BJ (cell line): ENCODE measurements around the gene ANKRD7. TPM values are rescaled to one million over a fixed set of nuclear protein-coding genes. Genes with fewer than 3 reads are reported as not detected.

Experiments used
- CTCF ChIA-PET: fragments of 350-600 bp; formaldehyde crosslinking; extraction: SDS; loops from one replicate; lab custom pipeline; 2021; ENCODE audit warnings: antibody characterized with exemption, inconsistent platforms; lab: Yijun Ruan, JAX
- POLR2A ChIA-PET: fragments of 300-600 bp; sonication (Branson Sonifier 250); formaldehyde crosslinking; extraction: SDS; loops from one replicate; lab custom pipeline; 2021; ENCODE audit warnings: antibody characterized with exemption; lab: Charles Lee
- DNase-seq: peaks from one replicate; pipeline ENCODE4 v3.0.0-alpha.2; 2011; ENCODE audit warnings: low read depth
- H3K27me3 ChIP-seq: 2 replicates; pipeline ENCODE4 v1.6.0; 2011; ENCODE audit warnings: low read length; ENCODE audit not compliant: control insufficient read depth, insufficient read depth
- H3K36me3 ChIP-seq: 2 replicates; pipeline ENCODE4 v1.5.1; 2011; ENCODE audit warnings: low read length; ENCODE audit not compliant: control insufficient read depth, insufficient read depth
- H3K4me3 ChIP-seq: 2 replicates; pipeline ENCODE4 v1.5.1; 2011; ENCODE audit warnings: low read depth, mild to moderate bottlenecking, control low read depth, low read length
- CTCF ChIP-seq: IDR thresholded peaks from 2 replicates; pipeline ENCODE4 v1.5.1; 2011; ENCODE audit warnings: low read depth, mild to moderate bottlenecking, control low read depth, inconsistent platforms, low read length, moderate library complexity; ENCODE audit not compliant: insufficient read depth
- polyA minus RNA-seq: library from RNA; depleted of rRNA, polyadenylated mRNA; stranded (reverse); fragments of >200 nt; gene quantifications from 2 replicates; pipeline ENCODE4 v1.2.3, GENCODE V29; 2011; rRNA and poly(A)+ RNA removed
- polyA plus RNA-seq: library from polyadenylated mRNA; depleted of rRNA; stranded (reverse); fragments of >200 nt; gene quantifications from 2 replicates; pipeline ENCODE4 v1.2.3, GENCODE V29; 2011; rRNA removed

ANKRD7 gene
- polyA plus RNA-seq (not detected in 2 replicates), polyA minus RNA-seq (not detected in 2 replicates)

GRCh38 chr7:118224521-118224920, at the start of gene ANKRD7:
Gene ANKRD7, plus strand, starts transcription at chr7:118224704. Its CDS starts 127 bp downstream, at chr7:118224831.
- Histone ChIP-seq H3K27me3 (no peaks in the 10 kb centered on the region), H3K36me3 (no peaks in the 10 kb centered on the region), H3K4me3 (no peak within 1 kb of the TSS)
- TF ChIP-seq CTCF = no peak
- no peak for DNase-seq
- ChIA-PET CTCF (no interaction called here), POLR2A (no interaction called here)

GRCh38 chr7:118175740-118176139, 48.8 kb upstream of the ANKRD7 start:
- Histone ChIP-seq H3K36me3 (no peaks in the 10 kb centered on the region), H3K27me3 (no peaks in the 10 kb centered on the region), H3K4me3 (no peak overlapping the region)
- DNase-seq = no peak
- CTCF ChIA-PET = no interaction called here
- no peak for TF ChIP-seq CTCF
- POLR2A ChIA-PET = no interaction called here

DNA sequence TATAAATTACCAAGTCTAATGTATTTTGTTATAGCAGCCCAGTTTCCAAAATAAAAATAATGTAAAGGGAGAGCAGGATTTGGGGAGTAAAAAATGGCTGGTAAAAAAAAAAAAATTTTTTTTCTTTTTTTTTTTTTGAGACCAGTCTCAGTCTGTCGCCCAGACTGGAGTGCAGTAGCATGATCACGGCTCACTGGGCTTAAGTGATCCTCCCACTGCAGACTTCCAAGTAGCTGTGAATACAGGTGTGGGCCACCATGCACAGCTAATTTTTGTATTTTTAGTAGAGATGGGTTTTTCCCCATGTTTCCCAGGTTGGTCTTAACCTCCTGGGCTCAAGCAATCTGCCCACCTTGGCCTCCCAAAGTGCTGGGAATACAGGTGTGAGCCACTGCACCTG, 45.3 kb upstream of the ANKRD7 start:
- CTCF ChIA-PET = interaction anchor here (0.6 kb wide), 1 partner anchor 309 kb away, joined by 5 read pairs; no protein-coding TSS in a partner anchor
- Histone ChIP-seq H3K4me3 (no peak overlapping the region), H3K27me3 (no peaks in the 10 kb centered on the region), H3K36me3 (no peaks in the 10 kb centered on the region)
- POLR2A ChIA-PET = no interaction called here
- no peak for DNase-seq
- TF ChIP-seq CTCF = no peak

DNA sequence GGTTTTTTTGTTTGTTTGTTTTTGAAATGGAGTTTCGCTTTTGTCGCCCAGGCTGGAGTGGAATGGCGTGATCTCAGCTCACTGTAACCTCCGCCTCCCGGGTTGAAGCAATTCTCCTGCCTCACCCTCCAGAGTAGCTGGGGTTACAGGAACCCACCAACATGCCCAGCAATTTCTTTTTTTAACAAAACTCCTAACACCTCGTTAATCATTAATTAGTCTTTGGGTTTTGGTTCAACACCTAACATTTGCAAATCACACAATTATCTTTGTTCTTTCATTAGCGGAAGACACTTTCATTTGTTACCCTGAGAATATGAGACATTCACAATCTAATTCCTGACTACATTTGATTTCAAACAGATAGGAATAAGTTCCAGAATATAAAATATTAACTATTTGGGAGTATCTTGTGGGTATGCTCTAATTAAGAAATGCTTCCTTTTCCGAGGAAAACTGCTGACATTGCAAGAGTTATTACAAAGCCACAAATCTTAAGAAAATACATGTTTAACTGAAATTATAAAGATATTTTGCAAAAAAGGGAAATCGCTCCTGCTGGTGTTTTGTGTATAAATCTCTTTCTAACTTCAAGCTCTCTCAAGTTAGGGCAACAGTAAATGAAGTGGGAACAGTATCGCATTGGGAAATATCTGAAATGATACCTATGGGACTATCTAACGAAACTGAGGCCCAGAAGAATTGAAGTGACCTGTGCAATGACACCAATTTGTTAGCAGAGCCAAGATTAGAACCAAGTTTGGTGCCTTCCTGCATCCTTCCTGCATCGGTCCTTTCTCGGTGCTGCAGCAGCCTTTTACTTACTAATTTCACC, 41.7 kb upstream of the ANKRD7 start:
- CTCF ChIA-PET = no interaction called here

More for the DNA sequence above, 41.7 kb upstream of the ANKRD7 start:
- peak overlapping the region; percentile 80 for H3K4me3 ChIP-seq
- POLR2A ChIA-PET = no interaction called here
- no peak for DNase-seq
- TF ChIP-seq CTCF = no peak
- no peaks in the 10 kb centered on the region for H3K36me3 ChIP-seq
- H3K27me3 ChIP-seq = no peaks in the 10 kb centered on the region
